ENCODE results near the gene TMTC1.

TMTC1 gene

GRCh38 chr12:29763301-29763683 is 20.4 kb downstream of the TMTC1 start:
- TF ChIP-seq, protein P1, sequence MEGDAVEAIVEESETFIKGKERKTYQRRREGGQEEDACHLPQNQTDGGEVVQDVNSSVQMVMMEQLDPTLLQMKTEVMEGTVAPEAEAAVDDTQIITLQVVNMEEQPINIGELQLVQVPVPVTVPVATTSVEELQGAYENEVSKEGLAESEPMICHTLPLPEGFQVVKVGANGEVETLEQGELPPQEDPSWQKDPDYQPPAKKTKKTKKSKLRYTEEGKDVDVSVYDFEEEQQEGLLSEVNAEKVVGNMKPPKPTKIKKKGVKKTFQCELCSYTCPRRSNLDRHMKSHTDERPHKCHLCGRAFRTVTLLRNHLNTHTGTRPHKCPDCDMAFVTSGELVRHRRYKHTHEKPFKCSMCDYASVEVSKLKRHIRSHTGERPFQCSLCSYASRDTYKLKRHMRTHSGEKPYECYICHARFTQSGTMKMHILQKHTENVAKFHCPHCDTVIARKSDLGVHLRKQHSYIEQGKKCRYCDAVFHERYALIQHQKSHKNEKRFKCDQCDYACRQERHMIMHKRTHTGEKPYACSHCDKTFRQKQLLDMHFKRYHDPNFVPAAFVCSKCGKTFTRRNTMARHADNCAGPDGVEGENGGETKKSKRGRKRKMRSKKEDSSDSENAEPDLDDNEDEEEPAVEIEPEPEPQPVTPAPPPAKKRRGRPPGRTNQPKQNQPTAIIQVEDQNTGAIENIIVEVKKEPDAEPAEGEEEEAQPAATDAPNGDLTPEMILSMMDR (IDR thresholded peaks at IDR 0.05; ENCODE audit: control insufficient read depth, extremely low read depth, insufficient read depth), result no peak
- no peak overlapping the region for H3K4me3 ChIP-seq (ENCODE audit: low read depth, low read length)
- DNase-seq (ENCODE audit: low read depth), result no peak

- no peak overlapping the region for H3K4me3 ChIP-seq (ENCODE audit: low read depth, low read length)
- DNase-seq (ENCODE audit: low read depth), result peak; percentile 50
- TF ChIP-seq, protein P1 (IDR thresholded peaks at IDR 0.05; ENCODE audit: control insufficient read depth, extremely low read depth, insufficient read depth), result no peak
Observed at GRCh38 chr12:29762637-29763300, 21.0 kb downstream of the TMTC1 start.

- DNase-seq (ENCODE audit: low read depth), result no peak
- no peak overlapping the region for H3K4me3 ChIP-seq (ENCODE audit: low read depth, low read length)
- TF ChIP-seq, protein P1 (IDR thresholded peaks at IDR 0.05; ENCODE audit: control insufficient read depth, extremely low read depth, insufficient read depth), result no peak
Observed at GRCh38 chr12:29759950-29760349, 23.8 kb downstream of the TMTC1 start.

- TF ChIP-seq, protein P1 (IDR thresholded peaks at IDR 0.05; ENCODE audit: control insufficient read depth, extremely low read depth, insufficient read depth), result no peak
- DNase-seq (ENCODE audit: low read depth), result no peak
- no peak overlapping the region for H3K4me3 ChIP-seq (ENCODE audit: low read depth, low read length)
Observed at GRCh38 chr12:29756741-29757390, 26.9 kb downstream of the TMTC1 start.

DNA sequence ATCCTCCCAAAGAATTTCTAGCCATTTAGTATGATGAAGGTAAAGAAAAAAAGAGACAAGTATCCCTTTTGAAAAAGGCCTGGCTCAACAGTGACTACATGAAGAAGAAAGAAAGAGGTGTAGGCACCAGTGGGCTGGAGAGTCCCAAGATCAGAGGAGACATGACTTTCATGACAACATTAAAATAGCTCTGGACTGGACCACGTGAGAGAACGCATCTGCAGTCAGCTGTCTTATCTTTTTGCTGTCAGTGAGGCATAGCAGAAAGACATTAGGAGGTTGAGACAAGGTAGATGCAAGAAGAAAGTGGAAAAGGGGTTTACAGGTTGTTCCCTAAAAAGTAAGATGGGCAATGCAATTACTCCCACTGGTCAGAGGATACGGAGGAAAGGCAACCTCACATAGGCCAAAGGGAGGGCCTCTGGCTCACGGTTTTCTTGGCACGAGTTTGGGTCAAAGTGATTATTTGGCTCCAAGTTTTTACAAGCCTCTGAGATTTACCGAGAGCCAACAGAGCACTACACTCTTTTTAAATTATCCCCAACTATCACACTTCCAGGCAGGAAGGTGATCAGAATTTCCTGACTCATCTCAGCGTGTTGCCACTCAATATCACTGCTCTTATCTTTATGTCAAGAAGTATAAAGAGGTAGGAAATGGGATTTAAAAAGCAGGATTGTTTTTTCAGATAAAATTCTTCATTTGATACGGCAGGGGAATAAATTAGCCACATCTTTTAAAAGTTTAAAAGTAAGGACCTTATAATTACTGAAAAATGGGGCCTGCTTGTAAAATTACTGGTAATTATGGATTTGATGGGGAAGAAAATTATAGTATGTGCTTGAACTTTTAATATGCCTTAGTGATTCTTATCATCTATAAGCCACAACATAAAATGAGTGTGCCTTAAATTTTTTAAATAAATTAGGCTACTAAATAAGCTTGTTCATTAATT is 29.2 kb downstream of the TMTC1 start:
- peak; percentile 58 for DNase-seq (ENCODE audit: low read depth)
- TF ChIP-seq, protein P1 (IDR thresholded peaks at IDR 0.05; ENCODE audit: control insufficient read depth, extremely low read depth, insufficient read depth), result no peak
- no peak overlapping the region for H3K4me3 ChIP-seq (ENCODE audit: low read depth, low read length)

GRCh38 chr12:29752121-29752520 is 31.6 kb downstream of the TMTC1 start:
- no peak for DNase-seq (ENCODE audit: low read depth)
- TF ChIP-seq, protein P1 (IDR thresholded peaks at IDR 0.05; ENCODE audit: control insufficient read depth, extremely low read depth, insufficient read depth), result no peak

More at GRCh38 chr12:29752121-29752520, 31.6 kb downstream of the TMTC1 start:
- H3K4me3 ChIP-seq (ENCODE audit: low read depth, low read length), result no peak overlapping the region

Measured in LNCaP clone FGC (cell line).